Parathyroid adenoma (tissue), 2 donors: ENCODE results near the gene ANTXRL.
"Not testable (repeated sequence)": the region's sequence is repeated elsewhere in the genome, so short reads cannot be mapped to it uniquely, and the experiment has no call there.

ENCODE experiments used
- H2AFZ ChIP-seq: fragments of 300-600 bp; sonication (generic); one replicate; pipeline ENCODE4 v1.7.0; 2017; ENCODE audit warnings: antibody characterized with exemption, mild to moderate bottlenecking
- H3K27ac ChIP-seq: fragments of 300-600 bp; sonication (generic); one replicate; pipeline ENCODE4 v1.7.0; 2017
- H3K27me3 ChIP-seq: fragments of 300-600 bp; sonication (generic); one replicate; pipeline ENCODE4 v1.7.0; 2017; ENCODE audit warnings: low read length; ENCODE audit not compliant: control insufficient read depth, insufficient read depth
- H3K36me3 ChIP-seq: fragments of 300-600 bp; sonication (generic); one replicate; pipeline ENCODE4 v1.7.0; 2017; ENCODE audit warnings: low read length; ENCODE audit not compliant: control insufficient read depth, insufficient read depth
- H3K4me1 ChIP-seq: fragments of 300-600 bp; sonication (generic); one replicate; pipeline ENCODE4 v1.7.0; 2017; ENCODE audit warnings: control low read depth
- H3K4me2 ChIP-seq: fragments of 300-600 bp; sonication (generic); one replicate; pipeline ENCODE4 v1.7.0; 2017; ENCODE audit warnings: low read length
- H3K4me3 ChIP-seq: fragments of 300-600 bp; sonication (generic); one replicate; pipeline ENCODE4 v1.7.0; 2017; ENCODE audit warnings: low read depth, low read length
- H3K79me2 ChIP-seq: fragments of 300-600 bp; sonication (generic); one replicate; pipeline ENCODE4 v1.7.0; 2017; ENCODE audit warnings: control low read depth
- H3K9ac ChIP-seq: fragments of 300-600 bp; sonication (generic); one replicate; pipeline ENCODE4 v1.7.0; 2017; ENCODE audit warnings: mild to moderate bottlenecking
- H3K9me3 ChIP-seq: fragments of 300-600 bp; sonication (generic); one replicate; pipeline ENCODE4 v1.7.0; 2017; ENCODE audit warnings: low read length; ENCODE audit not compliant: control insufficient read depth
- CTCF ChIP-seq: fragments of 300-600 bp; sonication (generic); IDR thresholded peaks from one replicate; pipeline ENCODE4 v1.7.0; 2017; ENCODE audit warnings: antibody characterized with exemption, mild to moderate bottlenecking
- donor health status: primary hyperparathyroidism.

Gene ANTXRL

GRCh38 chr10:46248651-46249146 is 38.1 kb upstream of the ANTXRL start:
- Histone ChIP-seq H3K27ac (no peak overlapping the region), H3K4me2 (no peak overlapping the region), H2AFZ (no peak overlapping the region), H3K4me3 (no peak overlapping the region), H3K27me3 (no peaks in the 10 kb centered on the region), H3K9me3 (no peaks in the 10 kb centered on the region), H3K4me1 (no peaks in the 10 kb centered on the region), H3K79me2 (no peaks in the 10 kb centered on the region), H3K36me3 (no peaks in the 10 kb centered on the region), H3K9ac (no peak overlapping the region)
- no peak for TF ChIP-seq CTCF

- H3K27ac ChIP-seq, H3K9ac ChIP-seq, H3K4me2 ChIP-seq, H3K79me2 ChIP-seq, H2AFZ ChIP-seq, H3K27me3 ChIP-seq, H3K4me1 ChIP-seq, H3K4me3 ChIP-seq, H3K9me3 ChIP-seq, H3K36me3 ChIP-seq: not testable (repeated sequence)
Observed at GRCh38 chr10:46249617-46250344, 37.0 kb upstream of the ANTXRL start.

- Histone ChIP-seq H3K9ac (no peak overlapping the region), H3K4me2 (no peak overlapping the region), H3K9me3 (no peaks in the 10 kb centered on the region), H3K79me2 (no peaks in the 10 kb centered on the region), H3K27me3 (no peaks in the 10 kb centered on the region), H2AFZ (no peak overlapping the region), H3K4me1 (no peaks in the 10 kb centered on the region), H3K36me3 (no peaks in the 10 kb centered on the region), H3K4me3 (no peak overlapping the region), H3K27ac (no peak overlapping the region)
- no peak for TF ChIP-seq CTCF
Observed at GRCh38 chr10:46250481-46250880, 36.3 kb upstream of the ANTXRL start.

- no peak overlapping the region for H3K4me3 ChIP-seq
- H2AFZ ChIP-seq, result no peak overlapping the region
- no peak for TF ChIP-seq CTCF
- no peak overlapping the region for H3K9ac ChIP-seq
- no peaks in the 10 kb centered on the region for H3K9me3 ChIP-seq
- H3K27ac ChIP-seq, result no peak overlapping the region
- no peaks in the 10 kb centered on the region for H3K4me1 ChIP-seq
- no peaks in the 10 kb centered on the region for H3K36me3 ChIP-seq
- no peaks in the 10 kb centered on the region for H3K27me3 ChIP-seq
- H3K4me2 ChIP-seq, result no peak overlapping the region
- H3K79me2 ChIP-seq, result no peaks in the 10 kb centered on the region
Observed at GRCh38 chr10:46250898-46251856, 35.6 kb upstream of the ANTXRL start.
